ENCODE results near the gene ACTA2.

DNA sequence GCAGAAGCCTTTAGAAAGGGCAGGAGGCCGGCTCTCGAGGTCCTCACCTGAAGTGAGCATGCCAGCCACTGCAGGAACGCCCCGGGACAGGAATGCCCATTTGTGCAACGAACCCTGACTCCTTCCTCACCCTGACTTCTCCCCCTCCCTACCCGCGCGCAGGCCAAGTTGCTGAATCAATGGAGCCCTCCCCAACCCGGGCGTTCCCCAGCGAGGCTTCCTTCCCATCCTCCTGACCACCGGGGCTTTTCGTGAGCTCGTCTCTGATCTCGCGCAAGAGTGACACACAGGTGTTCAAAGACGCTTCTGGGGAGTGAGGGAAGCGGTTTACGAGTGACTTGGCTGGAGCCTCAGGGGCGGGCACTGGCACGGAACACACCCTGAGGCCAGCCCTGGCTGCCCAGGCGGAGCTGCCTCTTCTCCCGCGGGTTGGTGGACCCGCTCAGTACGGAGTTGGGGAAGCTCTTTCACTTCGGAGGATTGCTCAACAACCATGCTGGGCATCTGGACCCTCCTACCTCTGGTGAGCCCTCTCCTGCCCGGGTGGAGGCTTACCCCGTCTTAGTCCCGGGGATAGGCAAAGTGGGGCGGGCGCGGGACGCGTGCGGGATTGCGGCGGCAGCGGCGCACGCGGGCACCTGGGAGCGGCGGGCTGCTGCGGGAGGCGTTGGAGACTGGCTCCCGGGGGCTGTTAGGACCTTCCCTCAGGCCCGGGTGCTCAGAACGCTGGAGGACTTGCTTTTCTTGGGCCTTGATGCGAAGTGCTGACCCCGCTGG is 38.0 kb upstream of the ACTA2 start, which contains the start of gene FAS:
- TF ChIP-seq, protein P1, sequence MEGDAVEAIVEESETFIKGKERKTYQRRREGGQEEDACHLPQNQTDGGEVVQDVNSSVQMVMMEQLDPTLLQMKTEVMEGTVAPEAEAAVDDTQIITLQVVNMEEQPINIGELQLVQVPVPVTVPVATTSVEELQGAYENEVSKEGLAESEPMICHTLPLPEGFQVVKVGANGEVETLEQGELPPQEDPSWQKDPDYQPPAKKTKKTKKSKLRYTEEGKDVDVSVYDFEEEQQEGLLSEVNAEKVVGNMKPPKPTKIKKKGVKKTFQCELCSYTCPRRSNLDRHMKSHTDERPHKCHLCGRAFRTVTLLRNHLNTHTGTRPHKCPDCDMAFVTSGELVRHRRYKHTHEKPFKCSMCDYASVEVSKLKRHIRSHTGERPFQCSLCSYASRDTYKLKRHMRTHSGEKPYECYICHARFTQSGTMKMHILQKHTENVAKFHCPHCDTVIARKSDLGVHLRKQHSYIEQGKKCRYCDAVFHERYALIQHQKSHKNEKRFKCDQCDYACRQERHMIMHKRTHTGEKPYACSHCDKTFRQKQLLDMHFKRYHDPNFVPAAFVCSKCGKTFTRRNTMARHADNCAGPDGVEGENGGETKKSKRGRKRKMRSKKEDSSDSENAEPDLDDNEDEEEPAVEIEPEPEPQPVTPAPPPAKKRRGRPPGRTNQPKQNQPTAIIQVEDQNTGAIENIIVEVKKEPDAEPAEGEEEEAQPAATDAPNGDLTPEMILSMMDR (IDR thresholded peaks at IDR 0.05), result no peak
- no peak for TF ChIP-seq ZFX (IDR thresholded peaks at IDR 0.05; ENCODE audit: borderline replicate concordance)
